K562 (cell line): ENCODE results near the gene RSPH6A. TPM values are rescaled to one million over a fixed set of nuclear protein-coding genes. Genes with fewer than 3 reads are reported as not detected.
A peak's percentile ranks its signal among the peaks of the same experiment; 100 is the strongest.

ENCODE experiments used
- ATAC-seq: fragments of 200-7000 bp; cut with Tn5 transposase; 3 replicates; pipeline ENCODE4 v1.9.1; 2020; ENCODE audit warnings: moderate library complexity
- BruUV-seq: library from RNA; stranded (reverse); fragments of 400-500 nt; replicated peaks from 2 replicates; lab custom pipeline; 2021; lab: Mats Ljungman, UMichigan
- CTCF ChIA-PET: fragments of 300-600 bp; formaldehyde crosslinking; extraction: SDS; loops from one replicate; lab custom pipeline; 2021; ENCODE audit warnings: low intra/inter-chr PET ratio; lab: Yijun Ruan, JAX
- POLR2A ChIA-PET: fragments of 300-600, 350-650 bp; sonication (Branson Sonifier 250); formaldehyde crosslinking; extraction: SDS; loops from one replicate; lab custom pipeline; 2021; ENCODE audit warnings: antibody characterized with exemption, inconsistent platforms; lab: Yijun Ruan, JAX
- DNase-seq, 4 experiments: peaks; one replicate each; pipeline versions ENCODE4 v3.0.0 to v3.0.0-alpha.2; 2011 to 2018; ENCODE audit warnings: low spot score in 3 of 4, mixed read lengths in 3 of 4; ENCODE audit errors: extremely low read depth in 1 of 4
- FAIRE-seq: peaks from 2 replicates; lab custom pipeline; 2011; peaks lifted over from hg19 to GRCh38; lab: Jason Lieb, UNC
- H2AFZ ChIP-seq: 2 replicates; pipeline ENCODE4 v1.6.0; 2011; ENCODE audit warnings: low read depth, low read length, control low read depth, inconsistent platforms
- H3K27ac ChIP-seq: fragments of 200-600 bp; 3 replicates; pipeline ENCODE4 v1.8.0; 2011; ENCODE audit warnings: low read depth, mild to moderate bottlenecking, control low read depth, inconsistent platforms, low read length, moderate library complexity, mixed read lengths; ENCODE audit errors: extremely low read depth
- H3K27me3 ChIP-seq, 2 experiments: fragments of 300-600 bp in 1 of 2; 2 replicates in 1 of 2; 3 replicates in 1 of 2; pipeline versions ENCODE4 v1.6.0 to v1.8.0; 2011; ENCODE audit warnings: inconsistent platforms in 2 of 2, low read length in 2 of 2, mild to moderate bottlenecking in 1 of 2, mixed read lengths in 1 of 2, moderate library complexity in 1 of 2; ENCODE audit not compliant: control insufficient read depth in 2 of 2, insufficient read depth in 2 of 2
- H3K36me3 ChIP-seq: fragments of 300-600 bp; 3 replicates; pipeline ENCODE4 v1.8.0; 2011; ENCODE audit warnings: mild to moderate bottlenecking, low read length, inconsistent platforms; ENCODE audit not compliant: control insufficient read depth, insufficient read depth
- H3K4me1 ChIP-seq, 2 experiments: fragments of 200-600 bp in 1 of 2; replicated peaks in 1 of 2; 2 replicates in 1 of 2; 3 replicates in 1 of 2; pipeline versions ENCODE4 v1.5.1 to v1.8.0; 2011; ENCODE audit warnings: inconsistent platforms in 2 of 2, low read length in 2 of 2, mild to moderate bottlenecking in 1 of 2, mixed read lengths in 1 of 2, moderate library complexity in 1 of 2; ENCODE audit not compliant: control insufficient read depth in 2 of 2, insufficient read depth in 2 of 2
- H3K4me2 ChIP-seq: 2 replicates; pipeline ENCODE4 v1.6.1; 2011; ENCODE audit warnings: low read length, control low read depth, inconsistent platforms, mixed read lengths; ENCODE audit not compliant: insufficient read depth
- H3K4me3 ChIP-seq: fragments of 200-600 bp; sonication (generic), shearing (Covaris generic); 2 replicates; pipeline ENCODE4 v1.5.1; 2016; ENCODE audit warnings: control low read depth, inconsistent platforms
- H3K79me2 ChIP-seq: fragments of 200-600 bp; 3 replicates; pipeline ENCODE4 v1.8.0; 2011; ENCODE audit warnings: low read length, inconsistent platforms; ENCODE audit not compliant: control insufficient read depth, insufficient read depth
- H3K9ac ChIP-seq, 2 experiments: 2 replicates each; pipeline versions ENCODE4 v1.6.0 to v1.6.1; 2011; ENCODE audit warnings: low read depth in 2 of 2, low read length in 2 of 2, control low read depth in 1 of 2, inconsistent platforms in 1 of 2, mild to moderate bottlenecking in 1 of 2, mixed read lengths in 1 of 2; ENCODE audit not compliant: insufficient read depth in 1 of 2
- H3K9me1 ChIP-seq: one replicate; pipeline ENCODE4 v1.6.0; 2011; ENCODE audit warnings: inconsistent platforms, mild to moderate bottlenecking, low read length, moderate library complexity; ENCODE audit not compliant: control insufficient read depth, insufficient read depth
- H3K9me3 ChIP-seq: replicated peaks from 2 replicates; pipeline ENCODE4 v1.5.1; 2011; ENCODE audit warnings: low read depth, low read length, inconsistent platforms; ENCODE audit not compliant: control insufficient read depth, insufficient read depth
- H4K20me1 ChIP-seq: replicated peaks from 2 replicates; pipeline ENCODE4 v1.6.1; 2011; ENCODE audit warnings: low read length, inconsistent platforms, mixed read lengths; ENCODE audit not compliant: control insufficient read depth, insufficient read depth
- CHD1 ChIP-seq: fragments of 200-600 bp; sonication (generic); IDR thresholded peaks from one replicate; pipeline ENCODE4 v1.6.1; 2012; ENCODE audit warnings: mild to moderate bottlenecking, moderate library complexity, low read length, inconsistent platforms
- NELFE ChIP-seq: IDR thresholded peaks from 2 replicates; pipeline ENCODE4 v1.6.1; 2011; ENCODE audit warnings: mild to moderate bottlenecking; ENCODE audit not compliant: insufficient read depth, insufficient read length
- RBM39 ChIP-seq: fragments of 200-400 bp; formaldehyde crosslinking; optimal IDR thresholded peaks from 2 replicates; pipeline ENCODE3; 2018; ENCODE audit warnings: low read depth, low read length
- ZC3H8 ChIP-seq: fragments of 450-650 bp; IDR thresholded peaks from 2 replicates; pipeline ENCODE4 v1.6.1; 2017
- WGBS: fragments of 100-300 bp; shearing (Covaris generic); methylation state at CpG from one replicate; pipeline ENCODE4 v1.1.6; 2016; ENCODE audit warnings: low coverage, mixed read lengths; ENCODE audit not compliant: insufficient coverage; ENCODE audit errors: missing lambda C conversion rate; 5-methylcytosine and 5-hydroxymethylcytosine counted together
- in situ Hi-C: fragments of 300-500 bp; cut with MboI; formaldehyde crosslinking; loops from 4 replicates; pipeline ENCODE4 v1.15.0; 2018; ENCODE audit warnings: inconsistent platforms, mixed read lengths
- intact Hi-C: fragments of 100-400 bp; cut with micrococcal nuclease; formaldehyde crosslinking; loops from 2 replicates; pipeline ENCODE4 v1.14.2; 2022
- polyA plus RNA-seq, 8 experiments: library from polyadenylated mRNA; depleted of rRNA in 4 of 8; stranded (reverse) in 5 of 8; unstranded in 3 of 8; fragments of >200 nt; fragmentation: Nextera tagmentation in 2 of 8; fragmentation: Illumina TruSeq in 1 of 8; extraction: Ambion mirVana in 2 of 8; extraction: Trizol in 1 of 8; gene quantifications; 2 replicates each; pipeline versions ENCODE4 v1.2.1 to v1.2.3, GENCODE V29; 2011 to 2014; ENCODE audit warnings: inconsistent platforms in 1 of 8, missing spikeins in 1 of 8
- total RNA-seq, 7 experiments: library from RNA; depleted of rRNA in 6 of 7; stranded (reverse); fragments of >200 nt in 6 of 7; fragmentation: Illumina TruSeq in 2 of 7; extraction: Trizol in 2 of 7; gene quantifications; 2 replicates each; pipeline versions ENCODE4 v1.2.1 to v1.2.3, GENCODE V29; 2011 to 2021; ENCODE audit warnings: low replicate concordance in 1 of 7
- TF ChIP-seq, protein P1 (sequence below), 2 experiments: fragments of 450-650 bp in 1 of 2; sonication (generic) in 1 of 2; formaldehyde crosslinking; conservative IDR thresholded peaks; 2 replicates each; pipeline versions ENCODE4 v1.4.0 to v1.8.1; 2020 to 2022; ENCODE audit warnings: mild to moderate bottlenecking in 1 of 2, missing genetic modification reagents in 1 of 2
- TF ChIP-seq, protein P2 (sequence below), 3 experiments: IDR thresholded peaks in 2 of 3; conservative IDR thresholded peaks in 1 of 3; 2 replicates each; pipeline ENCODE4 v1.5.1; 2011 to 2012; ENCODE audit warnings: low read length in 3 of 3, mild to moderate bottlenecking in 3 of 3, control low read depth in 2 of 3, improper control_type of control experiment in 1 of 3, inconsistent platforms in 1 of 3, low read depth in 1 of 3, mixed read lengths in 1 of 3, moderate library complexity in 1 of 3; ENCODE audit not compliant: insufficient read depth in 2 of 3

The RSPH6A gene
- total and polyA plus RNA-seq, 9 of the 15 experiments (the other 6 are each of a cell fraction or from before 2014, with no cell fraction given): 0.03 to 0.15 (median 0.07) TPM; not detected in 5

DNA sequence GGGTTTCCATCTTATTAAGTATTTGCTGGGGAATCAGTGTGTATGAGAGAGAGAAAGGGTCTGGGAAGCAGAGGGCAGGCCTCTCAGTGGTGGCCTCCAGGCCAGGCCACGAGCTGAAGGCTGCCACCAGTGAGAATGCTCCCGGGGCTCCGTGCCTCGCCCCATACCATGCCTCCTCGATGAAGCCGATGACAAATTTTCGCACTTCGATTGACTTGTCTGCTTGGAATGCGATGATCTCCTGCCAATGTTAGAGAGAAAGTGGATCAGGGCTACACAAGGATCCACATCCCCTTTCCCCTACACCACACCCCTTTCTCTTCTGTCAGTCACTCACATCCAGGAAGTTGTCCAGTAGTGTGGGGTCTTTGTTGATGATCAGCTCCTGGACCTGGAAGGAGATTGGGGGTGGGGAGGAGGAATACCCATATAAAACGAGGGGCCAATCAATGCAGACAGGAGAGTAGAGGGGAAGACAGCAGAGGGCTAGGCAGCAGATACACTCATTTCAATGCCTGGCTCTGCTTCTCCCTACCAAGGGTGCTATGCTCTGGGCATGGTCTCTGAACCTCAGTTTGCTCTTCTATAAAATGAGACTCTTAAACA lies 37.1 kb upstream of the RSPH6A start (continued):
- TF ChIP-seq RBM39 (no peak), NELFE (no peak)
- TF ChIP-seq, protein P1, sequence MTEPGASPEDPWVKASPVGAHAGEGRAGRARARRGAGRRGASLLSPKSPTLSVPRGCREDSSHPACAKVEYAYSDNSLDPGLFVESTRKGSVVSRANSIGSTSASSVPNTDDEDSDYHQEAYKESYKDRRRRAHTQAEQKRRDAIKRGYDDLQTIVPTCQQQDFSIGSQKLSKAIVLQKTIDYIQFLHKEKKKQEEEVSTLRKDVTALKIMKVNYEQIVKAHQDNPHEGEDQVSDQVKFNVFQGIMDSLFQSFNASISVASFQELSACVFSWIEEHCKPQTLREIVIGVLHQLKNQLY (CRISPR knock-in tag; conservative IDR thresholded peaks at IDR 0.05): no peak

DNA sequence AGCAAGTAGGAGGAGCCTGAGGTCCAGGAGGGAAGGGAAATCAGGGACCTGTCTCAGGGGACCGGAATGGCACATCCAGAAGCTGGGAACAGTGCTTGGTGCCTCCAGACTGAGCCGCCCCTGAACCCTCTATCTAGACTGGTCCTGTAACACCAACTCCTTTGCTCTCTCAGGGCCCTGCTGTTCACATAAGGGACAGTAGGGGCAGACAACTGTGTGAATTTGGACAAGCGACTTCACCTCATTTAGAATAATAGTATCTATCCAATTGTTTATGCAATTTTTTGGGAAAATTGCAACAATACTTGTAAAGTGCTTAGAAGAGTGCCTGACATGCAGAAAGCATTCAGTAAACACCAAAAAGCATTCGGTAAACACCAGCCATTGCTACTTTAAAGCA lies 33.8 kb upstream of the RSPH6A start:
- WGBS: 98% methylated on average over 4 of the region's 4 CpGs

More for the DNA sequence above, 33.8 kb upstream of the RSPH6A start:
- no TSS peak for BruUV-seq
- H3K9ac ChIP-seq: no peak overlapping the region
- H3K4me2 ChIP-seq: no peak overlapping the region
- no peaks in the 10 kb centered on the region for H3K9me3 ChIP-seq
- intact Hi-C loops: no loop called here
- no peak overlapping the region for H2AFZ ChIP-seq
- H3K4me3 ChIP-seq: no peak overlapping the region
- no peaks in the 10 kb centered on the region for H3K27me3 ChIP-seq
- peaks cover 92% of the 10 kb centered on the region for H3K36me3 ChIP-seq
- CTCF ChIA-PET: interaction anchor here (1.2 kb wide), 1 partner anchor 32 kb away, joined by 4 read pairs; no protein-coding TSS in a partner anchor
- no peaks in the 10 kb centered on the region for H3K9me1 ChIP-seq
- FAIRE-seq (peak; percentile 48), DNase-seq (peak in 2 of 4 experiments; percentile 46 to 48), ATAC-seq (peak; percentile 79)
- no peaks in the 10 kb centered on the region for H3K79me2 ChIP-seq
- in situ Hi-C loops: no loop called here
- no peaks in the 10 kb centered on the region for H4K20me1 ChIP-seq
- POLR2A ChIA-PET: interaction anchor here (1.3 kb wide), 1 partner anchor 11 kb away, joined by 4 read pairs; no protein-coding TSS in a partner anchor
- TF ChIP-seq, protein P2, sequence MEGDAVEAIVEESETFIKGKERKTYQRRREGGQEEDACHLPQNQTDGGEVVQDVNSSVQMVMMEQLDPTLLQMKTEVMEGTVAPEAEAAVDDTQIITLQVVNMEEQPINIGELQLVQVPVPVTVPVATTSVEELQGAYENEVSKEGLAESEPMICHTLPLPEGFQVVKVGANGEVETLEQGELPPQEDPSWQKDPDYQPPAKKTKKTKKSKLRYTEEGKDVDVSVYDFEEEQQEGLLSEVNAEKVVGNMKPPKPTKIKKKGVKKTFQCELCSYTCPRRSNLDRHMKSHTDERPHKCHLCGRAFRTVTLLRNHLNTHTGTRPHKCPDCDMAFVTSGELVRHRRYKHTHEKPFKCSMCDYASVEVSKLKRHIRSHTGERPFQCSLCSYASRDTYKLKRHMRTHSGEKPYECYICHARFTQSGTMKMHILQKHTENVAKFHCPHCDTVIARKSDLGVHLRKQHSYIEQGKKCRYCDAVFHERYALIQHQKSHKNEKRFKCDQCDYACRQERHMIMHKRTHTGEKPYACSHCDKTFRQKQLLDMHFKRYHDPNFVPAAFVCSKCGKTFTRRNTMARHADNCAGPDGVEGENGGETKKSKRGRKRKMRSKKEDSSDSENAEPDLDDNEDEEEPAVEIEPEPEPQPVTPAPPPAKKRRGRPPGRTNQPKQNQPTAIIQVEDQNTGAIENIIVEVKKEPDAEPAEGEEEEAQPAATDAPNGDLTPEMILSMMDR (IDR thresholded peaks at IDR 0.05 in 2 of 3, conservative IDR thresholded peaks at IDR 0.05 in 1 of 3; ENCODE audit: insufficient read depth in 2 of 3, low read depth in 1 of 3, low read length in 3 of 3): peak; percentile 22 to 47 (median 36); a peak in 4 of 6 replicates
- TF ChIP-seq ZC3H8 (no peak), CHD1 (no peak)
- H3K27ac ChIP-seq: no peak overlapping the region
- H3K4me1 ChIP-seq: no peaks in the 10 kb centered on the region
